Inflammatory macrophage (primary cell): ENCODE results near the gene ANKRD11.
"Not testable (repeated sequence)": the region's sequence is repeated elsewhere in the genome, so short reads cannot be mapped to it uniquely, and the experiment has no call there.

Experiments
- DNase-seq, 2 donors: peaks; one replicate each; pipeline ENCODE4 v3.0.0-alpha.2; 2020 to 2022

Gene ANKRD11

DNA sequence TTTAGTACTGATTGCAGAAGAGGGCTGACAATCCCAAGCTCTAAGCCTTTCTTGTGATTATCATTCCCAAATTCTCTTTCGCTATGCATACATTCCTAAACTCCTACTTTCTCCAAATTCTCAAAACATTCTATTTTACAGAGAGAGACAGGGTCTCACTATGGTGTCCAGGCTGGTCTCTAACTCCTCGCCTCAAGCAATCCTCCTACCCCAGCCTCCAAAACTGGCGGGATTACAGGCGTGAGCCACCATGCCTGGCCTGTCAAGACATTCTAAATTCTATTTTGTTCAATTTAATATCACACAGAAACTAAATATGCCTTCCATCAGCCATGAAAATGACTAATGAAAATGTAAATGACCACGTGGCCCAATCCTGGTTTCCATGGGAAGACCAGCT, 39.8 kb downstream of the ANKRD11 start:
- DNase-seq, result no peak

GRCh38 chr16:89449726-89450335, 40.5 kb downstream of the ANKRD11 start:
- DNase-seq, result peak; percentile 44 to 62

DNA sequence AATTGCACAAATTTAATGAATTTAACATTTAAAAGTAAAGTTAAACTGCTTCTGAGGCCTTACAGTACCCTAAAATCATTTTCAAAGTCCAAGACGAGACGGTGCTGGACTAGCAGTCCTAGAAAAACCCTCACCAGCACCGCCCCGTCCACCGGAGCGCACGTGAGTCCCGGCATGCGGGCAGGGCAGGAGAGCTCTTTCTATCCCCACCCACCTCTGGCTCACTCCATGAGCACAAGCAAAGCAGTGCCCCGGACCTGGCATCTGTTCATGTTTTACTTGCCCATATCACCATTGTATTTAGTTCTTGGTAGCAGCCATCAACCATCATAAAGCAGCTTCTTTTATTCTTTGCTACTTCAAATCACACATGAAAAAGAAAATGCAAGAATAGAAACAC, 41.7 kb downstream of the ANKRD11 start:
- DNase-seq, result no peak

DNA sequence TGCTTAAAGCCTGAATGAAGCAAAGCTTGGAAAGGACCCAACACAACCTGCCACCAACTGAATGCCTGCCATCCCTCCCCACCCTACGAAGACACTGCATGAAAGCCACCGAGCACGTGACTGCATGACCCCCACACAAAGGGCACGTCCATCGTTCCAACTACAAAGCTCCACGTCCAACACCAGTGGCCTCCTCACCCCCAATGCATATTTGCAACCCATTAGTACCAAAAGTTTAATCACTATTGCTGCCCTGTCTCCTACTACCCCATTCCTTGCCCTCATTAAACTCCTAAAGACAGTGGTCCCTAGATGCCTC, 43.4 kb downstream of the ANKRD11 start:
- no peak for DNase-seq

GRCh38 chr16:89446136-89446974, 44.0 kb downstream of the ANKRD11 start:
- peak; percentile 63 to 89 for DNase-seq

DNA sequence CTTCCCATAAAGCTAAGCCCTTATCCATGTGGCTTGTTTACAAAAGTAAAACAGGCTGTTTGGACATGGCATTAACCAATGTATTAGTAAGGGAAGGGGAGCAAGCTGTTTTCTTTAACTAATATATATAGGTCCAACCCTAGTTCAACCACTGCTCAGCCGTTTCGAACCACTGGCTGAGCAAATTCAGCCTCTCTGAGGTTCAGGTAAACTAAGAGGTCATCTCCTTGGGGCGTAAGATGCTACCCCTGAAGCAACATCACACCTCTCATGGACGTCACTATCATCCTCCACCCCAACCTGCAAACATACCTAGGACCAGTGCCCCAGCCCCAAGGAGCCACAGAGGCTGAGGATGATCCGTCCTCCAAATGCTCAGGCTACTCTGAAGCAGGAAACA, 45.2 kb downstream of the ANKRD11 start:
- DNase-seq, result no peak

GRCh38 chr16:89444728-89445127, 45.6 kb downstream of the ANKRD11 start:
- no peak for DNase-seq

DNA sequence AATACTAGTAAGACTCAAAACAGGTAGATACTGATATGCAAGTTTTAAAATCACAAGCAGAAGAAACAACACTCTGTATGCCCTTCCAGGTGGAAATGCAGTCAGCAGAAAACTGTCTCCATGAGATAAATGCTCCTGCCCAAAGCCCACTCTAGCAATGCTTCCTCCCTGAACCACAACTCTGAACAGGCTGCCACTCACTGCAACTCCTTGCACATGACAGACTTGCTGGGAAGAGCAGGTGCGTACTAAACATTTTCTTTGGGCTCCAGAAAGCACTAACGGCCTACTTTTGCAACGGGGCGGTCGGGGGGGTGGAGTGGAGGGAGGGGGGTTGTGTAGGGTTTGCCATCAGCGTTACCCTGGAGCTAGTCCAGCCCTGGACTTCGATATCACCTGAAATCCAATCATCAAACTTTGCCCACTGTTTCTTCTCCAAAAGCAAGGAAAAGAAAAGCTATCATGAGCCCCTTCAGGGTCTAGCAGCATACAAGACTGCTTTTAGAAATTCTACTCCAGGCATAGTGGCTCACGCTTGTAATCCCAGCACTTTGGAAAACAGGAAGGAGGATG, 46.1 kb downstream of the ANKRD11 start:
- DNase-seq, result peak in 1 of 2 donors; percentile 9

- no peak for DNase-seq
Measured at GRCh38 chr16:89443727-89444084, 46.7 kb downstream of the ANKRD11 start.

DNA sequence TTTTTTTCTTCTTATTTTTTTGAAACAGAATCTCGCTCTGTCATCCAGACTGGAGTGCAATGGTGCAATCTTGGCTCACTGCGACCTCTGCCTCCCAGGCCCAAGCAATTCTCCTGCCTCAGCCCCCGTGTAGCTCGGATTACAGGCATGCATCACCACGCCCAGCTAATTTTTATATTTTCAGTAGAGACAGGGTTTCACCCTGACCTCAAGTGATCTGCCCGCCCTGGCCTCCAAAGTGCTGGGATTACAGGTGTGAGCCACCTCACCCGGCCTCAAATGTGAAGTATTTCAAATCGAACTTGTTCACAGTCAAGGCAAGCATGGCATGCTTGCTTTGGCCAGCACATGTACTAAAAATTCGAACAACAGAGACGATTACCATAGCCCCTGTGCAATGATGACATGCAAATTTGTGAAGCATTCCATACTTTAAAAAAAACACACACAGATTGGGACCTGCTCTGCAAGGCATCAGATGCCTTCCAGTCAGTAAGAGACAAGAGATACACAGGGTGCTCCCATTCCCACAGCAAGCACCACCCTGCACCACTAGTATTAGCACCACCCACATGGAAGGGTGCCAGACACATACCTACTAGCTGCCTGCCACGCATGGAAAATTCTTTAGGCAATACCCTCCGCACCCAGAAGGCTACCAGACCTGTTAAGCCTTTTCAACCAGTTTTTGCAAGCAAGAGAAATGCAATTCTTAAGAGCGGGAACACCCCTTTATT, 47.2 kb downstream of the ANKRD11 start:
- DNase-seq, result no peak

DNA sequence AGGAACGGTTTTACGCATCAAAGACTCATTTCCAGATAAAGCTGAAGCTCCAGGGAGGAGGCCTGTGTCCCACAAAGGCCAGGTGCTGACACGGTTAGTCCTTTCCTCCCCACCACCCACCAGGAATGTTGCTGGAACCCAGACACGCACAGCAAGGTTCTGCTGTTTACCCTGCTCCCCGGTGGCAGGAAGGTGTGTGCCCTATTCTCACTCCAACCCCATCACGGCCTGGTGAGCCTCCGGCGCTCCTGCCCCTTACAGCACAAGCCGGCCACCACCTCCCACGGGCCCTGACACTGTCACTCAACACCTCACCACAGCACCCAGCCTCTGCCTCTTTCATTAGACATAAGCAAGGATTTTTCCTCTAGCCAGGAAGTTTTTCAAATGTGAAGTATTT, 47.8 kb downstream of the ANKRD11 start:
- peak in 1 of 2 donors; percentile 37 for DNase-seq

- DNase-seq, result no peak
Measured at GRCh38 chr16:89439659-89440058, 50.7 kb downstream of the ANKRD11 start.

DNA sequence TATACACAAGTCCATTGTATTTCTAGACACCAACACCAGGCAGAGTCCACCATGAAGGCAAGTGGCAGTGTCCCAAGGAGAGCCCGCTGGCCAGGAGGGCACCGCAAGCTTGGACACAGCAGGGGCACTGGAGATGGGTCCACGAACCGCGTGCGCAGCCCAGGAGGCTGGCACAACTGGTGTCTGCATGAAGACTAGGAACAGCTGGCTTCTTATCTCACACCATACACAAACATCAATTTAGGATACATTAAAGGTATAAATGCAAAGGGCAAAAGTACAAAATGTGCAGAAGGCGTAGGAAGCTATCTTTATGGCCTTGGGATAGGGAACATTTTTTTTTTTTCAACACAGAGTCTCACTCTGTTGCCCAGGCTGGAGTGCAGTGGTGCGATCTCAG, 52.4 kb downstream of the ANKRD11 start:
- no peak for DNase-seq

- DNase-seq, result peak; percentile 24 to 34
Measured at GRCh38 chr16:89437251-89437987, 52.9 kb downstream of the ANKRD11 start.

DNA sequence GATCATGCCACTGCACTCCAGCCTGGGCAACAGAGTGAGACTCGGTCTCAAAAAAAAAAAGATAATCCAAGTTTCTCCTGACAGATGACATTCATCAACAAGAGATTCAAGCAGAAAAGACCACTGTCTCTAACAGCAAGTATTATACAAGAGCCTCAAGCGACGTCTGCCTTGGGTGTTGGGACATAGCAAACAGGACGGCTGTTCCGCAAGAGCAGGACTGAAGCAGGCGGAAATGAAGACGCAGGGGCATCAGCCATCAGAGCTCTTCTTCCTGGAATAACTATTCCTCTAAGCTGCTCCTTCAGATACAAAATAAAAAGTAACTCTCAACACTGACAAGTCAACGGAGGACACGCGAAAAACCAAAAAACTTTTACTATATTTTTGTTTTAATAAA, 54.0 kb downstream of the ANKRD11 start:
- DNase-seq, result peak; percentile 75 to 79

- peak; percentile 35 to 43 for DNase-seq
Measured at GRCh38 chr16:89435059-89435458, 55.3 kb downstream of the ANKRD11 start.

DNA sequence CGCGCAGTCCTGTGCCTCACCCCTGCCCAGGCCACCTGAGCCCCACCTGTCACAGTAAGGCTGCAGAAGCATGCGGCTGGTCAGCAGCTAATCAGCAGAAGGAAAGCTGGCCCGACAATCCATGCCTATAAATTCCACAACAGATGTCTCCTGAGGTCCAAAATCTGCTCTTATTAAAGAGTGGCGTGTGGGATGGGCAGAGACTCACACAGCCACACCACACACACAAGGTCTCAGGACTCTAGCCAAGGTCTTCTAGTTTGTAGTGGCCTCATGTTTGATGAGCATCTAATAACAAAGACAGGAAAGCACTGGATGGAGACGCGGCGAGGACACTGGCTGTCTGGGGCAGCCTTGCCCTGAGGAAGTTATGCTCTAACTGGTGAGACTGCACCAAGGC, 55.9 kb downstream of the ANKRD11 start:
- DNase-seq, result no peak

GRCh38 chr16:89433363-89433984, 56.9 kb downstream of the ANKRD11 start:
- not testable (repeated sequence) for DNase-seq

DNA sequence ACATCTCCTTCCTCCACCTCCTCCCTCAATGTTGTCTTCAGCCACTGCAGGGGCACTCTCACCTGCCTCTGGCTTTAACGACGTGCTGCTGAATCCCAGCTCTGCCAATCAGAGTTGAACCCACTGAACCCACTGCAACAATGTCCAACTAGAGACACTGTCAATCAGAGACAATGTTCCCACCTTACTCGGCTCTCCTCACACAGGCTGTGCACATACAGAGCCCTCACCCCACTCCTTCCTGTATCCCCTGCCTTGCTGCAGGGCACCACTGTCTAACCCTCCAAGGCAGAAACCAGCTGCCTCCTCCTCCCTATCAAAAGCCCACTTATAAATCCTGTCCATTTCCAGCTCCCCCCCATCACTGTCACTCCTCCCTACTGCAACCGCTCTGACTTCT, 58.7 kb downstream of the ANKRD11 start:
- no peak for DNase-seq

DNA sequence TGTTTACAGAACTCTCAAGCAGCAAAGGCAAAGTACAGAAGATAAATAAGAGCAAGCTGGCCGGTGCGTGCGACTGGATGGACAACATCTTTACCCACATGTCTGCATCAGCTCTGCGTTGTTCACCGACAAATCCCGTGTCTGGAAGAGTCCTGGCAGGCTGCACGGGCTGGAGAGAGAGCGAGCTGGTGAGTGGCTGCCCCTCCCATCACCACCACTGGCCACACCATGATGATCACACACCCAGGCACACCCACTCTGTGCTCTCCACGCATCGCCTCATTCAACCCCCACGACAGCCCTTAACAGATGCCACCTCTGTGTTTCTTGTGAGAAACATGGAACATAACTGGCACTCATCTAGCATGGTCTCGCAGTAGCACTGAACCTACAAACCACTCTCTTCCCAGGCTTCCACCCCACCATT, 59.2 kb downstream of the ANKRD11 start:
- no peak for DNase-seq

DNA sequence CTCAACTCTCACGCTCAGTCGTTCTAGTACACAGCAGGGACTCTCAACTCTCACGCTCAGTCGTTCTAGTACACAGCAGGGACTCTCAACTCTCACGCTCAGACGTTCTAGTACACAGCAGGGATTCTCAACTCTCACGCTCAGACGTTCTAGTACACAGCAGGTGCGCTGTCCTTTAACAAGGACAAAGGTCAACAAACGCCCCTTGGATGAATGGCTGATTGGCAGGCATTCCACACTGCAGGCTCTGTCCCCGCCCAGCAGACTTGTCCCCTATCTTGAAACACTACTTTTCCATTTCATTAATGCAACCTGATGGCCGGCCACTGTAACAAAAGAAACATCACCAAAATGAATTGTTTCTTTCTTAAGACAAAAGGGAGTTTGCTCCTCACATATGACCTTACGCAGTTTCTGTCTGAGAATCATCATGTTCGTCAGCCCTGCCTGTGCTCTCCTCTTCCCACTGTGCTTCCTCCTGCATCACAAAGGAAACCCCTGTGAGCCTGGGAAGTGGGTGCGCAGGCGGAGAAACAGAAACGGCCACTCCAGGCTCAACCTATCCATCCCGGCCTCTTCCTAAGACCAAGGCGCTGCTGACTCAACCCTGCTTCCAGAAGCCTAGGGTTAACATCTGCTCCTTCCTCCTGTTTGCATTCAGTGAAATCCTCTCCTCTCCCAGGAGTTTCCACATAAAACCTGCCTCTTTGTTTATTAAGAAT, 59.8 kb downstream of the ANKRD11 start:
- no peak for DNase-seq

- DNase-seq, result not testable (repeated sequence)
Measured at GRCh38 chr16:89428605-89429004, 61.8 kb downstream of the ANKRD11 start.
